ENCODE measurements around the gene SSR4.

Gene SSR4

GRCh38 chrX:153782313-153782712 lies 12.2 kb upstream of the SSR4 start:
- no peak for DNase-seq

GRCh38 chrX:153782871-153783270 lies 11.6 kb upstream of the SSR4 start:
- no peak for DNase-seq

GRCh38 chrX:153783378-153784013 lies 11.0 kb upstream of the SSR4 start:
- no peak for DNase-seq

GRCh38 chrX:153784325-153784967 lies 10.0 kb upstream of the SSR4 start:
- no peak for DNase-seq

GRCh38 chrX:153786669-153787068 lies 7.8 kb upstream of the SSR4 start:
- DNase-seq = no peak

GRCh38 chrX:153789654-153790053 lies 4.8 kb upstream of the SSR4 start:
- no peak for DNase-seq

- no peak for DNase-seq
Observed at GRCh38 chrX:153791104-153791852, 3.2 kb upstream of the SSR4 start.

- DNase-seq = no peak
Observed at GRCh38 chrX:153792368-153792767, 2.1 kb upstream of the SSR4 start.

GRCh38 chrX:153793291-153793690 lies 1.2 kb upstream of the SSR4 start:
- no peak for DNase-seq

- DNase-seq = no peak
Observed at GRCh38 chrX:153794897-153795816, 689 bp downstream of the SSR4 start.

GRCh38 chrX:153797415-153798015 lies 3.0 kb downstream of the SSR4 start:
- DNase-seq = no peak

- no peak for DNase-seq
Observed at GRCh38 chrX:153799326-153799725, 4.9 kb downstream of the SSR4 start.

GRCh38 chrX:153800177-153800722 lies 5.8 kb downstream of the SSR4 start:
- DNase-seq = no peak

GRCh38 chrX:153800746-153801145 lies 6.3 kb downstream of the SSR4 start:
- no peak for DNase-seq

GRCh38 chrX:153801669-153802068 lies 7.2 kb downstream of the SSR4 start:
- no peak for DNase-seq

GRCh38 chrX:153802513-153803045 lies 8.1 kb downstream of the SSR4 start:
- DNase-seq = no peak

GRCh38 chrX:153803211-153804099 lies 9.0 kb downstream of the SSR4 start:
- no peak for DNase-seq

- DNase-seq = no peak
Observed at GRCh38 chrX:153804100-153804595, 9.7 kb downstream of the SSR4 start.

GRCh38 chrX:153804621-153805020 lies 10.2 kb downstream of the SSR4 start:
- no peak for DNase-seq

- no peak for DNase-seq
Observed at GRCh38 chrX:153805436-153805835, 11.0 kb downstream of the SSR4 start.

Data from CD4-positive, alpha-beta T cell treated with Interferon gamma for 1 hour (primary cell).